ENCODE data around the gene RASA3.
"Not testable (repeated sequence)": the region's sequence is repeated elsewhere in the genome, so short reads cannot be mapped to it uniquely, and the experiment has no call there.

Gene RASA3

DNA sequence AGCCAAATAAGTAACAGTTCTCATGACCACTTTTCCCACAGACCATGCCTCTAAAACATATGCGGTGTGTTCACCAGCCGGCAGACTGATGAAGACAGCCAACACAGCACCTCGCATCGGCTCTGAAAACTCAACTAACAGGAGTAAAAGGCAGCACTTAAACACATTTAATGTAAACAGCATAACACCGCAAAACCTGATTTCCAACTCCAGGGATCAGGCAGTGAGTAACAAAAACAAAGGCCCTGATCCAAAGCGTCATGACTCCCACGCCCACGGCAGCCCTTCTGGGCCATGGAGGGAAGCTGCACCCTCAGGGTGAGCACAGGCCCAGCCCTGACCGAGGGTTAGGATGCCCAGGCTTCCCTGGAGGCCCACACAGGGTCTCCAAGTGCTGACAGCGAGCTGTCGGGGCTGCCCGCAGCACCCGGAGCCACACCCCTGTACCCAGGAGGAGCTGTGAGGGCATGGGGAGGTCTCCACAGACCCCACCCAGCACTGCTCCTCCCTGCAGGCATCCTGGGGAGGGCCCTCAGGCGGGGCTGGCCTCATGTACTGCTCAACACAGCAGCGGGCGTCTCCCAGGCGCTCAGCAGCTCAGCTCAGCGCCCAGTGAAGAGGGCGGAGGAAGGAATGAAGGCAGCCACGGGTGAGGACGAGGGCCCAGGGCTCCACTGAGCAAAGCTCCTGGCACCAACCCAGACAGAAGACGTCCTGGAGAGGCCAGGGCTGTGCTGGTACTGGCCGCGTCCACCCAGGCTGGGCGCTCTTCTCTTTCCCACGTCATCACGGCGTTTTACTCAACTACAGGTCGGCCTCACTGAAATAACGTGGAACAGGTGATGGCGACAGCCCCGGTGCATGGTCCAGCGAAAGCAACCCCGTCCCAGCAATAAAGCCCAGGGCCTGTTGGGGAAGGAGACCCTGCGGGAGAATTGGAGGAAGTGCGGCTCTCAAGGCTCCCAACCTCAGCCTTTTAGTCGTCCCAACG is 53.7 kb downstream of the RASA3 start:
- ATAC-seq = peak; percentile 20 to 32

DNA sequence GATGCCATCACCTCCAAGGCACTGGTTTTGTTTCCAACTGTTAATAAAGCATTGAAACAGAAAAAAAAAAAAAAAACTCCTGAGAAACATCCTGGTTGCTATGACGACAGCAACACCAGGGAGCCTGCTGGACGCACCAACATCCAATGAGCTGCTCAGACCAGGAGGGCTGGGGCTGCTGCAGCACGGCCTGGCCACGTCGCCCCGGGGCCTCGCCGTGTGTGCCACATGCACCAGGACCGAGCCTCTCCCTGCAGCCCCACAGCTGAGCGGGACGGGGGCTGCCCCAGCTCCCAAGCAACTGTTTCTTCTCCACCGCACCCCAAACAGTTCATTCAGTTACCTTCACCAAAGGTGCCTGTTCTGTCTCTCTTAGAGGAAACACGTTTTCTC is 54.5 kb downstream of the RASA3 start:
- ATAC-seq = no peak

DNA sequence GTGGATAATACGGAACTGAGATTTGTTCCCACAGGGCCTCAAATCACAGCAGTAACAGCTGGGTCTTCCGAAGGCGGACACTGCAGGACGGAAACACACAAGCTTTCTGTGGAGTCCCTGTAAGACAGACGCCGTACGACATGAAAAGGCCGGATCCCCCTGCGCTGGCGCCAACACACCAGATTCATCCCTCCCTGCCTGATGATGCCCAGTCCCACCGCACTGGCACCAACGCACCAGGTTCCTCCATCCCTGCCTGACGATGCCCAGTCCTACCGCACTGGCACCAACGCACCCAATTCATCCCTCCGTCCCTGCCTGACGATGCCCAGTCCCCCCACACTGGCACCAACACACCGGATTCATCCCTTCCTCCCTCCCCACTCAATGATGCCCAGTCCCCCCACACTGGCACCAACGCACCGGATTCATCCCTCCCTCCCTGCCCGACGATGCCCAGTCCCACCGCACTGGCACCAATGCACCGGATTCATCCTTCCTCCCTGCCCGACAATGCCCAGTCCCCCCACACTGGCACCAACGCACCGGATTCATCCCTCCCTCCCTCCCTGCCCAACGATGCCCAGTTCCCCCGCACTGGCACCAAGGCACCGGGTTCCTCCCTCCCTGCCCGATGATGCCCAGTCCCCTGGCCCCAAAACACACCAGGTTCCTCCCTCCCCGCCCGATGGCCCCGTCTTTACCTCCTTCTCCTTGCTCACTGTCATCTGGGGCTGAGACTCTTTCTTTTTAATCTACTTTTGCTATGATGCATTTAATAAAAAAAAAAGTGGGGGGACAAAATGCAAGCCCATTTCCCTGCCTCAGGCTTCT is 55.1 kb downstream of the RASA3 start:
- no peak for ATAC-seq

DNA sequence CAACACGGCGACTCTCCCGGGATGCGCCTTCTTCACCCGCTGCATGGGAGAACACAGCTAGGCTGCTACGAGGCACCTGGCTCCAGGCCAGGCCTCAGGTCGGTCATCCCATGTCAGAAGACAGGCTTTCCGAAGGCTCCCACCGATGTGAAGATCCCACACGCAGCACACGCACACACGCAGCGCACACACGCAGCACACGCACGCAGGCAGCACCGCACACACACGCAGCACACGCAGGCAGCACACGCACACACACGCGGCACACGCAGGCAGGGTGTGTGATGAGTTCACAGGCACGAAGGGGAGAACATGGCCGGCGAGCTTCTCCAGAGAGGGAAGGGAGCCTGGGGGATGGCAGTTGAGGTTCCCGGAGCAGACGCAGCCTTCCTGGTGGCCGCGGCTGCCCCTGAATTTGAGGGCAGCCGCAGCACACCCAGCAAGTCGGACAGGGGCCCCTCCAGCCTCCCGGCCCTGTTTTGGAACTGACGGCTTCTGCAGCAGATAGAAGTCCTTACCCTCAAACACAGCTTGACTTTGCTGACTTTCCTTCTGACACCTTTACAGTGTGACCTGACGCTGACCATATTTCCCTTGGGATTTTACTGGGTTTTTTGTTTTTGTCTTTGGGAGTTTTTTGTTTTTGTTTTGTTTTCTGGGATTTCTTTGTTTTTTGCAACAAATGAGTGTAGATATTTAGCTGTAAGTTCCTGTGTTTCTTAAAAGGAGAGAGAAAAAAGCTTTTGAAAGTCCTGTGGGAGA is 55.9 kb downstream of the RASA3 start:
- no peak for ATAC-seq

DNA sequence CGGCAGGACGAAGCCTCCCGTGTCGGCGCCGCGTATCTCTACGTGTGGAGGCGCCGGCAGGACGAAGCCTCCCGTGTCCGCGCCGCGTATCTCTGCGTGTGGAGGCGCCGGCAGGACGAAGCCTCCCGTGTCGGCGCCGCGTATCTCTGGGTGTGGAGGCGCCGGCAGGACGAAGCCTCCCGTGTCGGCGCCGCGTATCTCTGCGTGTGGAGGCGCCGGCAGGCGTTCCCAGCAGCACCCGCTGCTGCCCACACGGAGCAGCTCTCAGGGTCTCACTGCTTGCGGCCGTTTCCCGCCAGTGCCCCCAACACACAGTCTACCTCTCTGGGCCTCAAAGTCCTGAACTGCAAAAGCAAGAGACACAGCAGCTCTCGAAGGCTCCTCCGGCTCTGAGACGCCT is 56.6 kb downstream of the RASA3 start:
- not testable (repeated sequence) for ATAC-seq

DNA sequence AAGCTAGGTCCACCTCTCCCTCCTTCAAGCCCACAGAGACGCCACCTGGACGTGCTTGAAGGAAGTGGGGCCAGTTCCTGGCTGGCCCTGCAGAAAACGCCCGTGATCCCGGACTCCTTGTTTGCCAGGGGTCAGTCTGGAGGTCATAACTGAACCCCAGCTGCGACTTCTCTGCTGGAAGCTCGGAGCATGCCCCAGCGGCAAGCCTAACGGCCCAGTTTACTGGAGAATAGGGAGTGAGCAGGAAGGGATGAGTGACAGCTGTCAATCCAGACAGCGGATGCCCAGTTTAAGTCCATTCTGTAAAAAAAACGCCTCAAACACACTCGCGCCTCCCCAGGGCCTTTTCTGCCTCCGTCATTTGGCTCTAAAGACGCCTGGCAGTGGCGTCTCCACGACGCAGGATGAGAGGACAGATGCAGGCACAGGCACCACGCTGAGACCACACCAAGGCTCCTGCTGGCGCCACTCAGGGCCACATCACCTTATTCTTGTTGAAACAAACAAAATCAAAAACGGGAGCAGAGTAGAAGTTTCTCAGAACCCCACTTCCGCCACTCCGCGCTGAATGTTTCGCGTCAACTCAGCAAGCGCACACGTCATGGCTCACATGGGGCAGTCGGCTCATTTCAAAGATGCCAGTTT is 57.6 kb downstream of the RASA3 start:
- ATAC-seq = no peak

DNA sequence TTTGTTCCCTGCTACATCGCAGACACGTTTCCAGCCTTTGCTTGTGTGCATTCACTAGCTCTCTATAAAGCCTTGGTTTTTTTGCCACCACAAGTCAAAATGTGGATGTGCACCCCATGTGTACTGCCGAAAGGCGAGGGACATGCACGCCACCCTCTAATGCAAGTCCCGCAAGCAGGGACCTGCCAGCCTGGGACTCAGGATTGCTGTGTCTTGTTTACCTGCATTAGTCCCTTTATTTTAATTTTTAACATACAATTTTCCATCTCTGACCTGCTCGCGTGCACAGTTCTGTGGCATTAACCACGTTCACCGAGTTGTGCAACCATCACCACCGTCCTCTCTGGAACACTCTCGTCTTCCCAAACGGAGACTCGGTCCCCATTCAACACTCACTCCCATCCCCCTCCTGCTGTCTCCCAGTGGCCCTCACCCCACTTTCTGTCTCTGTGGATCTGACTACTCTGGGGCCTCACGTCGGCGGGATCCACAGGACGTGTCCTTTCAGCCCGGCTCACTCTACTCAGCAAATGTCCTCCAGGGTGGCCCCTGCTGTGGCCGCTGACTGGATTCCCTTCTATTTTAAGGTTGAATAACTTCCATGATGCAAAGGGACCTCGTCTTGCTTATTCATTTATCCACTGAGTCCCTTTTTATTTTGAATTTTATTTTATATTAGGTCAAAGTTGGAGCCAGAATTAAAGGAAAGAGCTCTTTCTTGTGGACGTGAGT is 58.4 kb downstream of the RASA3 start:
- no peak for ATAC-seq

DNA sequence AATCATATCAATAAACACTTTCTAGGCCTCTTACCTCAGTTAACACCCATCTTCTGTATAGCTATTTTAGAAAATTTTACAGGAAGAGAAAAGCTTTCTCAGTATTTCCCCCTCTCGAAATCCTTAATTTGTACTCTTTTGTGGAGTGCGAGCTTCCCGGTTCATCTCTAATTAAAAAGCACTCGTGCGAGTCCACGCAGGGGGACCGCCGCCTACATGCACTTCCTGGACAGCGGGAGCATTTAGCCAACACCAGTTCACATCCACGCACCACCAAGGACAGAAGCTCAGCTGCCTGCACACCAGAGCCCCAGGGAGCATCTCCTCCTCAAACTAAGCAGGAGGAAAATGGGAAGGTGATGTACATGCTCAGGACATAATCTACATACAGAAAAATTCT is 60.0 kb downstream of the RASA3 start:
- ATAC-seq = no peak

DNA sequence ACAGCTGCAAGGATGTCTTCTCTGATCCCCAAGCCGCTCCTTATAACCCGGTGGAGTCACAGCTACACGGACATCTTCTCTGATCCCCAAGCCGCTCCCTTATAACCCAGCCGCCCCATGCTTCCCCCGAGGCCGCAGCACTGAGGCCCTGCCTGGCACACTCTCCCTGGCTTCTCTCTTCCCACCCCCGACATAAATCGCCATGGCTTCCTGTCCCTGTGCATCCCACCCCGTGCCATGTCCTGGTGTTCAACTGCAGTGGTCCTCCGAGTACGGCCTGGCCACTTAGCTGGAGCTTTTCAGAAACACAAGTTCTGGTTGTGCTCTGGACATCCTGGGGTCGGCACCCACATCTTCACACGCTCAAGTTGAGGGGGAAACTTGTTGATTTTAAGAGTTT is 60.4 kb downstream of the RASA3 start:
- ATAC-seq = no peak

DNA sequence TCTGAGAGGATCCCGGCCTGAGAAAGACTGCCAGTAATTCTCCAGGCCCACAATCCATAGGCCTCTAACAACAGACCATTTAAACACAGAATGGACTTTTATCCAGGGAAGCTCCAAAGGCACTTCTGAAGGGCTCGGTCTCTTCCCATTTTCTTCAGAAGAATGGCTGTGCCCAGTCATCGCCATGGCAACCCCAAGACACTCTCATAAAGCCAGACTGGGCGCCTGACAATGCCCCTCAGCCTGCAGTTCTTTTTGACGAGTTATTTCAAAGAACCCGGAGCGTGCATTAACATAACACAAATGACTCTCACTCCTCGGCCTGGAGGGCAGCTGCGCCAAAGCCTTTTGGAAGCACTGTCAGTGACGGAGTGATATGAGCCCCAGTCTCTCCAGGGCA is 61.0 kb downstream of the RASA3 start:
- no peak for ATAC-seq

DNA sequence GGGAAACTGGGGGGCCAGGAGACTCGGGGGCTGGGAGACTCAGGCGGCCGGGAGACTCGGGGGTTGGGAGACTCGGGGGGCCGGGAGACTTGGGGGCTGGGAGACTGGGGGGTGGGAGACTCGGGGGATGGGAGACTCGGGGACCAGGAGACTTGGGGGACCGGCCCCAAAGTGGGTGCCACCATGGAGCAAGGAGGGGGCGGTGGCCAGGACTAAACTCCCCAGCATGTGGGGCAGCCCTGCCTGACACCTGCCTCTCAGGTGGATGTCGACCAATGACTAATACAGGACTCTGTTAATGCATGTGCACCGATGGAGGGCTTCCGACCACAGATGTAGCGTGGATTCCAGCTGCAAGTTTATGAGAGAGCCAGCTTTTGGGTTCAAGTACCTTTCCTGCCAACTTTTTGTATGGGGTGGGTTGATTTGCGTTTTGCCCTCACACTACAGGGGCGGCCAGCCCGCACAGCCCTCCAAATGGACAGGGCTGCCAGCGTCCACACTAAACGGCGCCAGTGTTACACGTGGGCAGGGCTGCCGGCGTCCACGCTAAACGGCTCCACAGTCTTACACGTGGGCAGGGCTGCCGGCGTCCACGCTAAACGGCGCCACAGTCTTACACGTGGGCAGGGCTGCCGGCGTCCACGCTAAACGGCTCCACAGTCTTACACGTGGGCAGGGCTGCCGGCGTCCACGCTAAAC is 62.2 kb downstream of the RASA3 start:
- no peak for ATAC-seq

DNA sequence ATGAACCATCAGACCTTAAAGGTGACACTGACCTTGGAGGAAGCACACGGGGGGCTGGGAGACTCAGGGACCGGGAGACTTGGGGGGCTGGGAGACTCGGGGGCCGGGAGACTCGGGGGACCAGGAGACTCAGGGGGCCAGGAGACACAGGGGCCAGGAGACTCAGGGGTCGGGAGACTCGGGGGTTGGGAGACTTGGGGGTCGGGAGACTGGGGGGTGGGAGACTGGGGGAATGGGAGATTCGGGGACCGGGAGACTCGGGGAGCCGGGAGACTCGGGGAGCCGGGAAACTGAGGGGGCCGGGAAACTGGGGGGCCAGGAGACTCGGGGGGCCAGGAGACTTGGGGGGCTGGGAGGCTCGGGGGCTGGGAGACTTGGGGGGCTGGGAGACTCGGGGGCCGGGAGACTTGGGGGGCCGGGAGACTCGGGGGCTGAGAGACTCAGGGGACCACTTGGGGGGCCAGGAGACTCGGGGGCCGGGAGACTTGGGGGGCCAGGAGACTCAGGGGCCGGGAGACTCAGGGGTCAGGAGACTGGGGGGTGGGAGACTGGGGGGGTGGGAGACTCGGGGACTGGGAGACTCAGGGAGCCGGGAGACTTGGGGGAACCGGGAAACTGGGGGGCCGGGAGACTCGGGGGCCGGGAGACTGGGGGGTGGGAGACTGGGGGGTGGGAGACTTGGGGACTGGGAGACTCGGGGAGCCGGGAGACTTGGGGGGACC is 62.9 kb downstream of the RASA3 start:
- no peak for ATAC-seq

DNA sequence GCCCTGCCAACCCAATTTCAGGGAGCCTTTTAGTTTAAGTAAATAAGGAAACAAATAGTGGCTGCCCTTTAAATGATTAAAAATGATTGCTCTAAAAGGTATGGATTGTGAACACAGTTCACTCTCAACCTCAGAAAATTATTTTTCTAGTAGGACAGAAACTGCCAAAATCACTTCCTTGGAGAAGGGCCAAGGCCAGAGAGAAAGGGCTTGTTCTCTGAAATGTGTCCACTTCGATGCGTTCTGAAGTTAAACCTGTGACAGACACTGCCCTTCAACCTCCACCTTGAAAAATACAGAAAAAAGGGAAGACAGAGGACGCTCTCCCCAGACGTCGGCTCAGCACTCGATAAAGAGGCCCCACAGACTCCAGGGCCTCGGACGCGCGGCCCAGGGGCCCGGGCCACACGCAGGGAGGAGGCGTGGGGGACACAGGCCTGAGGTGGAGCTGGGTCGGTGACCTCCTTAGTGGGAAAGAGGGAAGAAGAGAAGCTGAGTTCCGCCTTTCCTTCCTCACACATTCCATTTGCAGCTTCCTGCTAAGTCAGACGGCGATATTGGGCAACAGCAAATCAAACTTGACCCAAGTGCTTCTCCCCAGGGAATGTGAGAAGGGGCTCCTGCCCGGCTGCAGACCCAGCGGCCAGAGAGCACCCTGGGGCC is 63.6 kb downstream of the RASA3 start:
- no peak for ATAC-seq

DNA sequence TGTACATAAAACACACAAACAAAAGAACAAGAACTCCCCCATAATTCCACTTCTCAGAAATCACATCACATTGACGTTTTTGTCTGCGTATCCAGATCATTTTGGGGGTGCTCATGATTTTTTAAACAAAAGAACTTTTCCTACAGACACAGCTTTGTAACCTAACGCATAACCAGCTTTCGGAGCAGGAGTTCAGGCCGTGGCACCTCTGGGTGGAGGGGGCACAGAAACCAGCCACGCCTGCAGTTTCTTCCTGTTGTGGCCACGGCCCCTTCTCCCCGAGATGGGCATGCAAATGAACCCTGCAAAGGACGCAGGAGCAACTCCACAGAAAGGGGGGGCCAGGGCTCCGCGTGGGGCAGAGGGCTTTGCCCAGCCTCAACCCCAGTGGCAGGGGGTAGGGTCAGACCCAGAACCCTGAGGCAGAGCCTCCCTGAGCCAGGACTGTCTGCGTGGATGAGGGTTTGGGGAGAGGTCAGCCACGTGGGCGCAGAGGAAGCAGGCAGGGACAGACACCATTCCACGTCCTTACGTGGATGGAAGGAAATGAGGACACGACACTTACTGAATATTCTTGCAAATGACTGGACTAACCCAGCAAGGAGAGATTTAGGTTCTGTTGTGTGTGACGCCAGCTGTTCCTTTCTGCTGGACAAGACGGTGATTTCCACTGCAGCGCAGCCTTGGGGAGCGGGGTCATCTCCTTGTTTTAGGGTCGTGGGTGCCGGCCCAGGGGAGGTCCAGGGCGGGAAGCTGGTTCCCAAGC is 64.4 kb downstream of the RASA3 start:
- no peak for ATAC-seq

DNA sequence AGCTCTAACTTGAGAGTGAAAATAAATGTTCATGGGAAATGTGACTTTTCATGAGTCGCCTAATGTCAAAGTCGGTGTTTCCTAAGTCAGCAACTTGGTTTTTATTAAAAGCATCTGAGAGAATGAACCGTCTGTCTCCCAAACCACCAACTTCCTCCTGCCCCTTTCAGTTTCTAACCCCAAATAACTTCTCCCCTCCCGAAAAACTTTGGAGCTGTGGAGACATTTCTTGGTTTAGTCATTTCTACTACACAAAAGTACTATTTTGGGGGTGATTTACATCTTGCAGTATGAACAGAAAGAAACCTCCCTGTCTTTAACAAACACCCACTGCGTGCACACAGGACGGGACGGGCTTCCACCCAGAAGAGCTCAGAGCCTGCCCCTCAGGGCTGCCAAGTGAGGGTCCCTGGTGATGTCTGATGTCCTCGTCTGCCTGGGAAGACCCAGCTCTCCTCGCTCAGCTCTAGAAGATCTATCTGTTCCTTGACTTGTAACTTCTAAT is 65.0 kb downstream of the RASA3 start:
- ATAC-seq = peak; percentile 29 to 55

DNA sequence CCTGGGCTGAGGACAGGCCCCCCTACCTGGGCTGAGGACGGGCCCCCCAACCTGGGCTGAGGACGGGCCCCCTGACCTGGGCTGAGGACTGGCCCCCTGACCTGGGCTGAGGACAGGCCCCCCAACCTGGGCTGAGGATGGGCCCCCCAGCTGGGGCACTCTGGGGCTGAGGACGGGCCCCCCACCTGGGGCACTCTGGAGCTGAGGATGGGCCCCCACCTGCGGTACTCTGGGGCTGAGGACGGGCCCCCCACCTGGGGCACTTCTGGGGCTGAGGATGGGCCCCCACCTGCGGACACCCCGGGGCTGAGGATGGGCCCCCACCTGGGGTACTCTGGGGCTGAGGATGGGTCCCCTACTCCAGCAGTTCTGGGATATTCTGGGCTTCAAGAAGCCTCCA is 65.5 kb downstream of the RASA3 start:
- ATAC-seq = no peak

DNA sequence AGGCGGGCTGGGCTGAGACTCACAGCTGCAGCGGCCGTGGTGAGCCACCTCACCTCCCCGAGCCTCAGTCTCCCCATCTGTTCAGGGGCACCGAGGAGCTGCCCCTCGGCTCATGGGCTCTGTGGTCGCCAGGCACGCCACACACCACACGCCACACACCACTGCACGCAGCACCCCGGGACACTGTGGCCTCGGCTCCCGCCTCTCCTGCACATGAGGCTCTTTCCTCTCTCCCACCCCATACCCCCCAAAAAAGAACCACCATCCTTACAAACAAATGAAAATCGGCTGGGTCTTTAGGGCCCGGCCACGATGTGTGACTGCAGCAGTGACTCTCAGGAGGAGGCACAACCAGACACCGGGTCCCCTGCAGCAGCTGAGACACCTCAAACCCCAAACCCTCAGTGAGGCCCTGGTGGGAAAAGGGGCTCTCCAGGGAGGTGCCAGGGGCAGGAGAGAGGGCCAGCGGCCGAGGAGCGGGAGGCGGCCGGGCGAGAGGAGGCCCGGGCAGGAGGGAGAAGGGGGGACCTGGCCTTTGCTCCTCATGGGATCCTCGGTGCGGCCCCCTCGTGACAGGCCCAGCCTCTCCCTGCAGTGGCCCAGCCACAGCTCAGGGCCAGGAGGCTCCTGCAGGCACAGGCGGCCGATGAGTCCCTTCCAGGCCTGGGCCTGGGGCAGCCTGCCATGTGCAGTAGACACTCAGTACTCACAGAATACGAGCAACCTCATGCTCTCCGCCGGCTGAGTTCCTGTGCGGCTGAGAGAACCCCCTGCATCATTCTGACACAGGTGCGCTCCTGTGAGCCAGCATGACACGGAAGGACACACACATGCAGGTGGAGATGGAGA is 66.3 kb downstream of the RASA3 start:
- no peak for ATAC-seq
